ENCODE results near the gene DPH1.

DPH1 gene

DNA sequence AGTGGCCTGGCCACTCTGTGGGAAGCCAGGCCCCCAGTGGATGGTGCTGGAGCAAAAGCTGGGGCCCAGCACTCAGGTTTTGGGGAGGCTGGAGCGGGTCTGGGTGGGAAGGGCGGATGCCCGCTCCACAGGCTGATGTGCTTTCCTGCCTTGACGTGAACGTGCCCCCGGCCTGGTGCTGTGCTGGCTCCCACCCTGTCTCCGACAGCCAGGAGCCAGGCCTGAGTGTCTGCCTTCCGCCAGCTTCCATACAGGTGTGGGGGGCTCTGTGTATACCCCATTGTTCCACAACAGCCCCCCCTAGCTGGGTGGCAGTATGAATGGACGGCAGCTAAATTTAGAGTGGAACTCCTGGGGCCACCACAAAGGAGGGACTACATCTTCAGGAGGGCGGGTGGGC, 45.0 kb downstream of the DPH1 start:
- no peak for DNase-seq (ENCODE audit: insufficient read length, low spot score)
- FAIRE-seq, result no peak

DNA sequence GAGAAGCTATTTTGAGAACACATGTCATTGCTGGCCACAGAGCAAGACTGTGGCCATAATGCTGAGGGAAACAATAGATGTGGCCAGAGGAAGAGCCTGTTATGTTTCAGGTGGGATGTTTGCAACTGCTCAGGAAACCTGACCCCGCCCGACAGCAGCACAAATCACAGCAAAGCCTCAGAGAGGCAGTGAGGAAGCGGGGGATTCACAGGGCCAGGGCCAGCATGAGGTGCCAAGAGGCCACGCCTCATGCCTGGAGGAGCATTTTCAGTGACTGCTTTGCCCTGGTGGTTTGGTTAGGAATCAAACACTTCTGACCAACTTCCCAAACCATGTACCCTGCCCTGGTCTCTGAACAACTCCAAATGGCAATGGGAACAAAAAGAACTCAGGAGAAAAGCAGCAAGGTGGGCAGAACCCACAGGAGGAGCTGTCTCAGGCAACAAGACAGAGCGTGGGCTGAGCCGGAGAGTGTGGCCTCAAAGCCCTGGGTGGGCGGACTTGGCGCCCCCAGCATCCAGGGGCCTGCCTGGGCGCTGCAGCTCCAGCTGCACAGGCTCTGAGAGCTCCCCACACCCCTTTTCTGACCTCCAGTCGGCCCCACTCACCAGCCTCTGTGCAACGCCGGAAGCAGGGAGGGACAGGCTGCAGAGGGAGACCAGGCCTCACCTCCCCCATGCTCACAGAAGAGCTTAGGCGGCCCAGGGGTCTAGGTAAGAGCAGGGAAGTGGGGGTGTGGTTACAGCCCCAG, 45.6 kb downstream of the DPH1 start:
- FAIRE-seq (peak; percentile 67), DNase-seq (ENCODE audit: insufficient read length, low spot score) (no peak)

DNA sequence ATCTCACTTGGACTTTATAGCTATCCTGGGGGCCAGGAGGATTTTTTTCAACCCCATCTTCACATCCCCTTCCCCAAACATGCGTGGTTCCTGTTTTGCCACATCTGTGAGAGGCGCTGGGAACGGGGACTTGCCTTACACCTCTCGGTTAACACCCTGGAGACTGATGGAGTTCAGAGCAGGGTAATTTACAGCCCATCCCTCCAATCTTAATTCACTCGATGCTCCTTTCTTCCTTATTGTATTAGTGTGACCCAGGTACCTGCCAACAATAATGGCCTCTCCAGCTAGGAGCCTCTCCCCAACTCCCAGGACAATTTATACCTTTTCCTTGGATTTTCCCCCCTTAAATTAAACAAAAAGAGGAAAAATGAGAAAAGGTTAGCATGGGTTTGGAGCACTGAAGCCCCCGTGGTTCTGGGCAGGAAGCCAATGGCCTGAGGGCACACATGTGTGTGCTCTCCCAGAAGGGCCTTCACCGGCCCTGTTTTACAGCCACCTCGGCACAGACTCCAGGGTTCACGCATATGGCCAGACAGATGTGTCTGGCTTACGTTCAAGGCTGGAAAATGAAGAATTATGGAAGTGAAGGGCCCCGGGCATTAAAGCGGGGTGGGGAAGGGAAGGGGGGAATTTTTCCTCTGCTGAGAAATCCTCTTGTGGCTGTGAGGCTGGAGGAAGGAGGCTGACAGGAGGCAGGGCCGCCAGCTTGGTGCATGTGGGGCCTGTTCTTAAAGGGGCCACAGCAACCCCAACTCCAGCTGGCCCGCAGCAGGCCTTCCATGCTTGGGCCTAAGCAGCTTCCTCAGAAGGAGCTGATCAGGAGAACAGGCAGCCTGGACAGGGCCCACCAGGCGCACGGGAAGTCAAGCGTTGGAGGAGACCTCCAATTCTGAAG, 46.4 kb downstream of the DPH1 start:
- FAIRE-seq, result no peak

DNA sequence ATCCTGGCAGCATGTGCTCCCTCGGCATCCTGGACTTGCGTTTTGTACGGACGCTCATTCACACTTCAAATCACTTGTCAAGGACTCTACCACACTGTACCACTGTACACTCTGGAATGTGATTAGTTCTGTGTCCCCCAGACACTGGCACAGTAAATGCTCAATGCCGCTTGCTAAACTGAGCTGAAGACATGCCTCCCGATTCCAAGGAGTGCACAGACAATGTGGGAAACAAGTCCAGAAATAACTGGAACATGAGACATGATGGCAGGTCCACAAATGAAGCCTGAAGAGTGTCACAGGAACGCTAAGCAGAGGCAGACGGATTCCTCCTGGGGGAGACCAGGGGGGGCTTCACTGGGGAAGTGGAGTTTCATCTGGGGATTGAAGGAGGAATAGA, 47.1 kb downstream of the DPH1 start:
- FAIRE-seq, result no peak
- DNase-seq (ENCODE audit: insufficient read length, low spot score), result no peak

More for the DNA sequence above, 46.4 kb downstream of the DPH1 start:
- DNase-seq (ENCODE audit: insufficient read length, low spot score), result no peak

DNA sequence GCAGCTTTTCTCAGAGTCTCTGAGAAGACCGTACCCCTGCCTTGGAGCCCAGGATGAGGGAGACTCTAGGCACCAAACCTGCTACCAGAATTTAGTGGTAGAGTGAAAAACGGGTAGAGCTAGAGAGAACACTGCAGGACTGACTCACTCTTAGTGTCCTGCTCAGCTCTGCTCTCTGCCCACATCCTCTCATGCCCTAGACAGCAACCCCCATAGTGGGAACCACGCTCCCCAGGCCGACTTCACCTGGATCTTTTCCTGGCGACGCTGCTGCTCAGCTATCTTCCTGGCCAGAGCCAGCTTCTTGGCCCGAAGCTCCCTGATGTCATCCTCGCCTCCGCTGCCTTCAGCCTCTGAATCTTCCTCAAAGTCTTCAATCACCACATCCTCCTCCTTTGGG, 51.6 kb downstream of the DPH1 start:
- DNase-seq (ENCODE audit: insufficient read length, low spot score), result no peak
- no peak for FAIRE-seq

DNA sequence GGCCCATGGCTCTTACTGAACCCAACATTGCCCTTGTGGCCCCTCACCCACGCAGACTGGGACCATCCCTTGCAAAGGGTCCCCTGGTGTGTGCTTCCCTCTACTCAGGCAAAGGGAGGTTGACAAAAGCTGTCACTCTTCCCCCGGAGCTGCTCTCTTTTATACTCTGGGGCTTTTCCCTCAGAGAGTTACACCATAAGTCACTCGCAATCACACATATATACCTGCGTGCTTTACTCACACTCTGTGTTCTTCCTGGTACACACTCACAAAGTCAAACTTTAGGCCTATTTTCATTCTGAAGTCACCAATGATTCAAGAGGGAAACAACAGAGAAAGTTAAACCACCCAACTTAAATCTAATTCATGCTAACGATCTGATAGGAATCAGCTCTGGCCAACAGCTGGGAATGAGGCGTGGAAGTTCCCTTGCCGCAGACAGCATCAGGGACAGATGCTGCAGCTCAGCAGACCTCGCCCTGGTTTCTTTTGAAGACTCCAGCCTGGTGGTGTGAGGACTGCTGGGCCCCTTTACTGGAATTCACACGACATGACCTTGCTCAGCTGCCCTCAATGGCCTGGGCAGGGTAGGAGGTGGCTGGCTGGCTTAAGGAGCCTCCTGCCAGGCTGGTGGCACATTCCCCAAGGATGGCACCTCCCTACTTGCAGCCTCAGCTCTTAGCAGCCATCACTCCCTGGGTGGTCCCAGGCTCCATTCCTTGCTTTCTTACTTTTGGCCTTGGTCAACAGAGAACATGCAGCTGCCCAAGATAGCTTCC, 52.2 kb downstream of the DPH1 start:
- no peak for DNase-seq (ENCODE audit: insufficient read length, low spot score)
- no peak for FAIRE-seq

DNA sequence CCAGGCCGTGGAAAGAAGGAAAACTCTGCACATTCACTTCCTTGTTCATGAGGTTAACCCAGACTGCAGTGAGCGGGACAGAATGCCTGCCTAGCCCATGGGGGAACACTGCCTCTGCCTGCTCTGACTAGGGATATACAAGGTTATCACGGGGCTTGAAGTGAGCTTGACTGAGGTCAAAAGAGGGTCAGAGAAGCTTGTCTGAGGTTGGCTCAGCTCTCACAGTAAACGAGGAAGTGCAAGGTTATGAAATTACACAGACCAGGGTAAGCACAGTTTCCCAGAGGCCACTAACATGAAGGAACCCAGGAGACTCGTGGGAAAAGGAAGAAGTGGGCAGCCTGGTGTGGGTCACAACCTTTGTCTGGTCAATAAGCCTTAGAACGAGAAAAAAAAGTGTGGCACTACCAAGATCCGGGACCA, 53.7 kb downstream of the DPH1 start:
- DNase-seq (ENCODE audit: insufficient read length, low spot score) (no peak), FAIRE-seq (peak; percentile 95)

DNA sequence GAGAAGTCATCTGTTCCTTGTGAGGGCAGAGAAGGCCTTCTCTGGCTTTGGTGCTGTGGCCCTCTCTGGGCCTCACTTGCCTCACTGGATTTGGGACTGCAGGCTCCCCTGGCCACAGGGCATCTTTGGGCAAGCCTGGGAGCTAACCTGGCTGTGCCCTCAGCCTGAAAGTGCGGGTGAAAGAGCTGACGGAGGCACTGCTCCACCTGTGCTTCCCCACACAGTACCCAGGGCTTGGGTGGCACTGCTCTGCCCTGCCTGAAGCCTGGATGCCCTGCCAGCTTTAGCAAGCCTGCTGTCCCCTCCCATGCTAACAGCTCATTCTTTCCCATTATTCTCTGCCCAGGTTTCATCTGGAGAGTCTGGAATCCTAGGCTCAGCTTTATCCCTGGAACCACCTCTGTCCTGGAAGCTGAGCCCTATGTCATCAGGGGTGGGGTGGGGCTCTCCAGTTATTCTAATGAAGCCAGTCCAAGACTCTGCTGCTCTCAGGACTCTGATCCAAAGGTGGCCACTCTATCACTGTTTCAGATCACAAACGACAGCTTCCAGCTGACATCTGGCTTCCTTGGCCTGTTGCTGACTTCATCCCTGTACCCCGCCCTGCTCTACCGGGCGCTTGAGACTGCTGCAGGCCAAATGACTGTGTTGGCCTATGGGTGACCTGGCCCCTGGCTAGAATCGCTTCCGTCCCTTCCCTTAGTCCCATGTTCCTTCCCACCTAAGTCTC, 54.2 kb downstream of the DPH1 start:
- peak; percentile 73 for FAIRE-seq
- DNase-seq (ENCODE audit: insufficient read length, low spot score), result no peak

DNA sequence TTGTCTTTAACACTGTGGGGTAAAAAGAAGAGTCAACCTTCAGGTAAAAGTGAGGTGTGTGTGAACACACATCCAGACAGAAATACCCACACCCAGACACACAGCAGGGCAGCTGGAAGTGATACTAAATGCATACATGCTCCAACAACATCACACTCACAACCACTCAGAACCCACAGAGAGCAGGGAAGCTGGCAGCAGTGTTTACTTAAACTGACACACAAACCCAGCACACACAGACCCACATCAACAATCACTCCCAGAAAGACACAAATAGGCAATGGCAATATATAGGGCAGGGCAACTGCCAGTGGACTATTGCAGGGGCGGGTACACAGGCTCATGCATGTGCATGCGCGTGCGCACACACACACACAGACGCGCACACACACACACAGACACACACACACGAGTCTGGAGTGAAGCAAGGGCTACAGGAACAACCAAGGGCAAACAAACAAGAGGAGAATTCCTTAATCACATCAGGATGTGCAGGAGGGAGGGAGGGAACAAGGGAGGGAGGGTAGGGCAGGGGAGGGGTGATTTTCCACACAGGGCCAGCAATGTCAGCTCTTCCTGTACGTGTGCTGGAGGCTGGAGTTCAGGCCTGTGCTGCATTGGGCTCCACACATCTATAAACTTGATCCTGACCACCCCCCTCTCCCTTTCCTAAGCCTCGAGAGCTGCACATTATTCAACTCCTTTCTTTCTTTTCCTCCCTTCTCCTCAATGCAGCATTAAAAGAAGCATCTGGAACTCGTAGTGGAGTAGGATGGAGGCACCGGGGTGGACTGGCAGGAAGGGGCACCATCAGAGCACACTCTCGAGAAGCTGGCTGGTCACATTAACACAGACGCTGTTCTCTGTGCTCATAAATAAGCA, 55.1 kb downstream of the DPH1 start:
- DNase-seq (ENCODE audit: insufficient read length, low spot score) (no peak), FAIRE-seq (no peak)

DNA sequence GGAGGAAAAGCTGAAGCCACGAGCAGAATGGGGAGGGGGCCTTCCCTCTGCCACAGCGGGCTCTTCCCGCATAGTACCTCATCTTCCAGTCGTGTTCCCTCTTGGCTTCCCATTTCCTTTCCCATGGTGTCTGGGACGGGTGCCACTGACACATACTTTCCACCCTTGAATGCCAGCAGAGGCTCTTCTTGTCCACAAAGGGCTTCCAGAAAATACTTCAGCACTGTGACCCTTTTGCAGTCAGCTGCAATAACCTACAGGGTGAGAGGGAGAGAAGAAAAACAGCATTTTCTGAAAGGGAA, 55.6 kb downstream of the DPH1 start:
- FAIRE-seq, result no peak
- no peak for DNase-seq (ENCODE audit: insufficient read length, low spot score)

DNA sequence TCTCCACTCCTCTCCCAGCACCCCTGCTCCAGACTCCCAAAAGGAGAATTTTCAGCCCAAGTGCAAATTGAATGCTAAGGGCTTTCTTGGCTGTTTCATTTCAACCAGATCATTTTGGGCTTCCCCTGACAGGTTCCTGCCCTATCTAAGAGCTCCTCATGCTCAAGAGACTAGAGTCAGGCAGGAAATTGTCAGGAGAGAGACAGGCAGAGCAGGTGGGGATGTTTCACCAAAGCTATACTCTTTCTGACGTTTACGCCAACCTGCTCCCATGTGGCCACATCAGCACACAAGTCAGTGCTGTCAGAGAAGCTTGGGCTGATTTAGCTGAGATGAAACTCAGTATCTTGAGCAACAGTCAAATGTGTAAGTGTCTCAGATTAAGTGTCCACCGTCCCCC, 56.4 kb downstream of the DPH1 start:
- FAIRE-seq, result peak; percentile 96
- DNase-seq (ENCODE audit: insufficient read length, low spot score), result no peak

DNA sequence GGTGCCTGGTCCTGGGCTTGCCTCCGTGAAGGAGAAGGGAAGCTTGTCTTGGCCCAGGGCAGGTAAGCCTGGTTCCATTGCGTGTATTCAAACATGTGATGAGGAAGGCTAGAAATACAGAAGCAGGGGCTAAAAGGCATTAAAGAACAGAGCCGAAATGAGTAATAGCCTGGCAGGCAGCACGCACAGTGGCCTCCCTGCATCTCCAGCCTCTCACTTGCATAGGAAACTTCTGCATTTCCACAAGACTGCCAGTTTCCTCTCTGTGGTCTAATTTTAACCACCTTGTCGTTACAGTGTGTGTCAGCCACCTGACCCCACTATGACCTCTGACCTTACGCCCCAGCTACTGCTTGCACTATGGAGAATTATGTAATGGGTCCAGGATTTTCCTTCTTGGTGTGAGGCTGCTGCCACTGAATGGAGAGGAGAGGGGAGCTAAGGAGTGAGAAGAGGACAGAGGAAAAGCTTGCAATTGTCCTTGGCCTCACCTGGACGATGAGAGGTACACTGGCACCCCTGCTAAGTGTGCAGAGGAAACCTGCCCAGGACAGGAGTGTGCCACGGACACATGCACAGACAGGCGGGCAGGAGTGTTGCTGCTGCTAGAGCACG, 57.8 kb downstream of the DPH1 start:
- FAIRE-seq, result peak; percentile 100

DNA sequence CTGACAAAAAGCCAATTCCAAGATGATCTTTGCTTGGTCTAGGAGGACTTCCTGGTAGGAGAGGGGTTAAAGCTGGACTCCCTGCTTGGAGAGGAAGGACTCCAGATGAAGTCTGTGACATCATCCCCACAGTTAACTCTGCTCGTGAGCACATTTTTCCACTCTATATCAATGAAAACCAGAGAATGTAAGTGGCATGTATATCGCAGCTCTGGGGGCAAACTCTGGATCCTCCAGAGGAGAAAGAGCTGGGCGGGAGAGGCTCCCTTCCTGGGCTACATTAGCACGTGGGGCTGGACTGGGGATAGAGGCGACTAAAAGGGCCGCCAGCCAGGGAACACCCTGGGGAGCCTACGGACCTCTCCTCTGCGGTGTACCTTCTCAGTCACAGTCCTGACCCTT, 59.1 kb downstream of the DPH1 start:
- DNase-seq (ENCODE audit: insufficient read length, low spot score) (no peak), FAIRE-seq (no peak)

More for the DNA sequence above, 57.8 kb downstream of the DPH1 start:
- no peak for DNase-seq (ENCODE audit: insufficient read length, low spot score)

DNA sequence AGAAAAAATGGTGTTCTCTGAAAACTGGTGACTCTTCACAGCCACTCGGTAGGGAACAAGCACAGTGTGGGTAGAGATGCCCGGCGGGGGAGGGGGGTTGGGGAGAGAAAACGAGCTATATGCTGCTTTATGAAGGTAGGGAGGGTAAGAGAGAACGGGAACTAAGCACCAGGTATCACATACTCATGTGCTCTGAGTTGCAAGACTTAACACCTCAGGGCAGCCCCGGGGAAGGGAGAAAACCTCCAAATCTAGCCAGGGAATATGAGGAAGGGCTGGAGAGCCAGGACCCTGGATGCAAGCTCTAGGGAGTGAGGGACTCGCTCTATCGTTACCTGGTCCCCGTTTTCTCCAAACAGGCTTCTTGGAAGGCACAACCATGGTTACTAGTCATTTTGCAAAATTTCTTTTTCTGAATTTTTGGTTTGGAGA, 60.3 kb downstream of the DPH1 start:
- DNase-seq (ENCODE audit: insufficient read length, low spot score), result no peak
- FAIRE-seq, result peak; percentile 81

DNA sequence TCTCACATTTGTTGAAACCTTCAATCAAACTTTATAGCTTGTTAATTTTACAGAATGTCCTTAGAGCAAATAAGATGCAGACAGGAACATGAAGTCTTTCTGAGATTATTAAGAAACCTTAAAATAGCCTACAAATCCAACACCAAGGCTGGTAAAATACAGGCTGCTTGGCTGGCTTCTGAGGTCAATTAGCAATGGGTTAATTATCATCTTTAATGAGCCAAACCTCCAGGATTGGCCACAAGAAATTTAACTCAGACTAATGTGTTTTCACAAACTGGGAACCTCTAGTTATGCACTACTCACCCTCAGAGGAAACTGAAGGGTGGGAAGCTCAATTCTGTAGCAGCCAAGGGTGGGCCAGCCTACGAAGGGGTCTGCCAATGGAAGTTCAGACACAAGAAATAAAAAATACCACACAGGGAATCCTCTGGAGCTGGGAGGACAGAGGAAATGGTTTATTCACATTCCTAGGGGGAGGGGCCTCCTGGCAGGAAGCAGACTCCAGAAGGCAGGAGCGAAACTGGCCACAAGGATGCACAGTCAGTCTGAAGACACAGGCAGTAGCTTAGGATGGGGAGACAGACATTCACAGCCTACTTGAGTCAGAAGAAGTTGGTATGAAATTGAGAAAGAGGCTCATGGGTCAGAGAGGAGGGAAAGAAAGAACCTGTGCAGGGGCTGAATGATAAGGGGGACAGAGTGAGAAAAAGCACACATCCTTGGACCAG, 61.0 kb downstream of the DPH1 start:
- no peak for DNase-seq (ENCODE audit: insufficient read length, low spot score)
- FAIRE-seq, result peak; percentile 79

DNA sequence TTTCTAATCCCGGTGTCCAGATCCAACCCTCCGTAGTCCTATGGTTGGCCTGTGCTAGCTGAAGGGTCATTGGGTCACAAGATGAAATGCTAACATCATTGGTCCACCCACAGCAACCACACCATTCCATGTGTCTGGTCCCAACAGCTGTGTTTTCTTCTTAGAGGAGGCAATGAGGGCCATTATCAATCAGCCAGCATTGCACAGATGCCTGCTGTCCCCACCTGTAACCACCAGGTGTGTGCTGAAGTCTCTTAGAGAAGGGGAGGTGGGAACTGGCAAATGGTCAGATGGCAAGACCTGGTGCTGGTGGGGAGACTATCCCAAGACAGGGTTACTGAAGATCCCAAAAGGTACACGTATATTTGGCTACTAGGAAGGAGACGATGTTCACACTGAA, 62.3 kb downstream of the DPH1 start:
- DNase-seq (ENCODE audit: insufficient read length, low spot score), result no peak
- FAIRE-seq, result no peak

DNA sequence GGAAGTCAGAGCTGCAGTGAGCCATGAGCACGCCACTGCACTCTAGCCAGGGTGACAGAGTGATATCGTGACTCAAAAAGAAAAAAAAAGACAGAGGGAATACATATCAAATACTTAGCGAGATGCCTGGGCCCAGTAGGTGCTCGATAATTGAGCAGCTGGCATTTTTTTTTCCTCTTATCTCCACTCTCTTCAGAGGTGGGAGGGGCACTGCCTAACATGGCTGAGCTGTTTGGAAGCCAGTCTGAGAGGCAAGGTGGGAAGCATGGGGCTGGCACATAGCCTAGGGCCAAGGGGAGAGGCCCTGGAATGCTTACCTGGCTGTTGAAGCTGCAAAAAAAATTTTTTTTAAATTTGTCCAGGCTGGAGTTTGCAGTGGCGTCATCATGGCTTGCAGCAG, 63.4 kb downstream of the DPH1 start:
- FAIRE-seq, result no peak
- DNase-seq (ENCODE audit: insufficient read length, low spot score), result no peak

All from GM19239 (cell line).